ENCODE measurements around the gene ACTG1. TPM values are rescaled to one million over a fixed set of nuclear protein-coding genes. Genes with fewer than 3 reads are reported as not detected.

The ACTG1 gene
- total RNA-seq, 2 experiments from 2014 or later: 2,707 to 2,894 TPM

DNA sequence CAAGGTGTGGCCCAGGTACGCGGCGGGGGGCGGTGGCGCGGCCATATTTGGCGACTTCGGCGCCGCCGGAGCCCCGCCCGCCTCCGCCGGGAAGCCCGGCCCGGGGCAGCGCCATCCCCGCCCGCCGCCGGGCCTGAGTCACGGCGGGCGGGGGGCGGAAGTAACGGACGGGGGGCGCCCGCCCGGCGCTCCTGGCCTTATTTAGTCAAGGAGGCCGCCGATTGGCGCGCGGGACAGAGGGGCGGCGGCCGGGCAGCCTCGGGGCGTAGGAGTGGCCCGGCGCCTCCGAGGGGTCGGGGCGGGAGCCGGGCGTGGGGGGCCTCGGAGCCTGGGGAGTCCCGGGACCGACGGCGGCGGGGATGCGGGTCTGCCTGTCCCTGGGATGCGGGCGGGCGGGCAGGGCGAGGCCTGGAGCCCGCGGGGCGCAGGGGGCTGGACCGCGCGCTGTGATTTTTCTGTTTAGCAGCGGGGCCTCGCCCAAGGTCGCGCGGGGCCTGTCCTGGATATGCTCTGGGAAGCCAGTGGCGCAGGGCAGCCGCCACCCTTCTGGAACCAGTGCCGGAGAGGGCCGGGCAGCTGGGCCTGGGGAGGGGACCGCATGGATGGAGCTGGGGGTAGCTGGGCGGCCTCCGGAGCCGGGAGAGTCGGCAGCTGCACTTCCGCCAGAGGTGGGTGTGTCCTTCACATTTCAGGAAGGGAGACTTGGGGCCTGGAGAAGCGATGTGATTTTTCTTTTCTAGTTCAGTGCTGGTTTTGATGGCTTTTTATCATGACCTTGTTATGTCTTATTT lies 2.3 kb upstream of the ACTG1 start:
- DNase-seq (ENCODE audit: low spot score): peak; percentile 82
- ChIA-PET POLR2A (interaction anchor here (0.6 to 1.0 kb wide), 2 partner anchors 10 to 38 kb away, joined by 4 to 5 read pairs; partner anchors contain the start of gene FAAP100), CTCF (ENCODE audit: unreplicated experiment) (no interaction called here)
- BruUV-seq (replicated peaks): no TSS peak
- H3K27ac ChIP-seq (ENCODE audit: low read depth, low read length, poor library complexity, severe bottlenecking): peak overlapping the region; percentile 89
- H3K9me3 ChIP-seq (ENCODE audit: low read length): no peaks in the 10 kb centered on the region
- H3K4me2 ChIP-seq (ENCODE audit: low read length): peak overlapping the region; percentile 80
- H3K4me1 ChIP-seq (ENCODE audit: insufficient read depth, low read length, poor library complexity, severe bottlenecking): peaks cover 68% of the 10 kb centered on the region
- TF ChIP-seq, protein P1, sequence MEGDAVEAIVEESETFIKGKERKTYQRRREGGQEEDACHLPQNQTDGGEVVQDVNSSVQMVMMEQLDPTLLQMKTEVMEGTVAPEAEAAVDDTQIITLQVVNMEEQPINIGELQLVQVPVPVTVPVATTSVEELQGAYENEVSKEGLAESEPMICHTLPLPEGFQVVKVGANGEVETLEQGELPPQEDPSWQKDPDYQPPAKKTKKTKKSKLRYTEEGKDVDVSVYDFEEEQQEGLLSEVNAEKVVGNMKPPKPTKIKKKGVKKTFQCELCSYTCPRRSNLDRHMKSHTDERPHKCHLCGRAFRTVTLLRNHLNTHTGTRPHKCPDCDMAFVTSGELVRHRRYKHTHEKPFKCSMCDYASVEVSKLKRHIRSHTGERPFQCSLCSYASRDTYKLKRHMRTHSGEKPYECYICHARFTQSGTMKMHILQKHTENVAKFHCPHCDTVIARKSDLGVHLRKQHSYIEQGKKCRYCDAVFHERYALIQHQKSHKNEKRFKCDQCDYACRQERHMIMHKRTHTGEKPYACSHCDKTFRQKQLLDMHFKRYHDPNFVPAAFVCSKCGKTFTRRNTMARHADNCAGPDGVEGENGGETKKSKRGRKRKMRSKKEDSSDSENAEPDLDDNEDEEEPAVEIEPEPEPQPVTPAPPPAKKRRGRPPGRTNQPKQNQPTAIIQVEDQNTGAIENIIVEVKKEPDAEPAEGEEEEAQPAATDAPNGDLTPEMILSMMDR (conservative IDR thresholded peaks at IDR 0.05; ENCODE audit: low read length): no peak
- no peak for TF ChIP-seq EZH2phosphoT487 (IDR thresholded peaks at IDR 0.05; ENCODE audit: borderline replicate concordance, low read depth, low read length)
- H3K9me2 ChIP-seq (ENCODE audit: insufficient read depth, low read length): no peaks in the 10 kb centered on the region
- peaks cover 26% of the 10 kb centered on the region for H3K36me3 ChIP-seq (ENCODE audit: insufficient read depth, low read length)
- H3K4me3 ChIP-seq (ENCODE audit: low read depth, low read length, poor library complexity, severe bottlenecking): peak overlapping the region; percentile 90
- peak overlapping the region; percentile 11; the same call in 1 of the 2 replicates for H2AFZ ChIP-seq (ENCODE audit: low read length)
- intact Hi-C loops (cut with micrococcal nuclease; ENCODE audit: unreplicated experiment): loop anchor here (5.0 to 10.0 kb wide), 4 partner anchors 120 to 582 kb away; partner anchors contain the start of genes ARHGDIA, ARL16, BAHCC1 and FASN
- peaks cover 45% of the 10 kb centered on the region for H3K79me2 ChIP-seq (ENCODE audit: insufficient read depth, low read depth, low read length)
- H4K20me1 ChIP-seq (ENCODE audit: insufficient read depth, low read length): peaks cover 24% of the 10 kb centered on the region

DNA sequence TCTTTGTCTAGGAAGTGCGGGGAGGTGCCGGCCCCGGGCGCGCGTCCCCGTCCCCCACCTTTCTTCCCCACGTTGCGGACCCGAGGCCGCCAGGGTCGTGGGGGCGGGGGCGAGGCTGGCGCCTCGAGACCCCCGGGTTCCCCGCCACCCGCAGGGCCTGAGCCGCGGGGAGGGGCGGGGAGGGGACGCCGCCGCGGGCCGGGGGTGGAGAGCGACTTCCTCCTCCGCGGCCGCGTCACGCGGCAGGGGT lies 1.8 kb upstream of the ACTG1 start:
- no peak for DNase-seq (ENCODE audit: low spot score)
- Histone ChIP-seq H2AFZ (ENCODE audit: low read length) (peak overlapping the region; percentile 11; the same call in 1 of the 2 replicates), H4K20me1 (ENCODE audit: insufficient read depth, low read length) (peaks cover 29% of the 10 kb centered on the region), H3K4me2 (ENCODE audit: low read length) (peak overlapping the region; percentile 80), H3K27ac (ENCODE audit: low read depth, low read length, poor library complexity, severe bottlenecking) (peak overlapping the region; percentile 89), H3K79me2 (ENCODE audit: insufficient read depth, low read depth, low read length) (peaks cover 50% of the 10 kb centered on the region), H3K4me1 (ENCODE audit: insufficient read depth, low read length, poor library complexity, severe bottlenecking) (peaks cover 68% of the 10 kb centered on the region), H3K9me3 (ENCODE audit: low read length) (no peaks in the 10 kb centered on the region), H3K4me3 (ENCODE audit: low read depth, low read length, poor library complexity, severe bottlenecking) (peak overlapping the region; percentile 90), H3K36me3 (ENCODE audit: insufficient read depth, low read length) (peaks cover 32% of the 10 kb centered on the region), H3K9me2 (ENCODE audit: insufficient read depth, low read length) (no peaks in the 10 kb centered on the region)
- CTCF ChIA-PET (ENCODE audit: unreplicated experiment): interaction anchor here (0.6 kb wide), 1 partner anchor 45 kb away, joined by 3 read pairs; no protein-coding TSS in a partner anchor
- intact Hi-C loops (cut with micrococcal nuclease; ENCODE audit: unreplicated experiment): loop anchor here (5.0 to 10.0 kb wide), 2 partner anchors 120 to 583 kb away; partner anchors contain the start of genes BAHCC1 and FASN
- no peak for TF ChIP-seq EZH2phosphoT487 (IDR thresholded peaks at IDR 0.05; ENCODE audit: borderline replicate concordance, low read depth, low read length)
- TF ChIP-seq, protein P1 (conservative IDR thresholded peaks at IDR 0.05; ENCODE audit: low read length): no peak
- no TSS peak for BruUV-seq (replicated peaks)
- POLR2A ChIA-PET: interaction anchor here (0.6 kb wide), 1 partner anchor 9 kb away, joined by 4 read pairs; no protein-coding TSS in a partner anchor
